ENCODE results near the gene NRP1. TPM values are rescaled to one million over a fixed set of nuclear protein-coding genes. Genes with fewer than 3 reads are reported as not detected.

The NRP1 gene
- total and polyA plus RNA-seq, 12 donors: 45.3 to 229 (median 157) TPM

GRCh38 chr10:33233221-33233620 lies 101.2 kb downstream of the NRP1 start:
- no peak for TF ChIP-seq CTCF (IDR thresholded peaks at IDR 0.05)
- DNase-seq (no peak), ATAC-seq (peak in 1 of 8 donors; percentile 21)
- no peaks in the 10 kb centered on the region for H3K9me3 ChIP-seq
- H3K4me3 ChIP-seq: no peak overlapping the region
- intact Hi-C loops (cut with DNase I): loop anchor here in 1 of 10 donors (5.0 kb wide), 1 partner anchor 36 kb away; no protein-coding TSS in a partner anchor
- peak overlapping the region in 9 of 10 donors; percentile 29 to 82 (median 72) for H3K27ac ChIP-seq
- WGBS, 2 donors: 63 to 79% methylated on average over 5 of the region's 5 CpGs
- peaks cover 40 to 97% (median 82%) of the 10 kb centered on the region in 9 donors for H3K4me1 ChIP-seq
- H3K27me3 ChIP-seq: no peaks in the 10 kb centered on the region
- H3K36me3 ChIP-seq: peaks cover 0 to 41% (median 2%) of the 10 kb centered on the region in 9 donors

- Histone ChIP-seq H3K4me1 (peaks cover 40 to 100% (median 88%) of the 10 kb centered on the region in 9 donors), H3K36me3 (peaks cover 0 to 48% (median 2%) of the 10 kb centered on the region in 9 donors), H3K4me3 (no peak overlapping the region), H3K27me3 (no peaks in the 10 kb centered on the region), H3K9me3 (no peaks in the 10 kb centered on the region), H3K27ac (peak overlapping the region in 5 of 10 donors; percentile 31 to 82 (median 41))
- intact Hi-C loops (cut with DNase I): loop anchor here in 1 of 10 donors (5.0 kb wide), 1 partner anchor 34 kb away; no protein-coding TSS in a partner anchor
- WGBS, 2 donors: 61 to 74% methylated on average over 7 of the region's 7 CpGs
- no peak for DNase-seq
- no peak for TF ChIP-seq CTCF (IDR thresholded peaks at IDR 0.05)
- ATAC-seq: no peak
These were observed 102.7 kb downstream of the NRP1 start for GRCh38 chr10:33231621-33232350.

GRCh38 chr10:33229949-33230267 lies 104.6 kb downstream of the NRP1 start:
- intact Hi-C loops (cut with DNase I): loop anchor here in 1 of 10 donors (5.0 kb wide), 1 partner anchor 33 kb away; no protein-coding TSS in a partner anchor
- H3K4me1 ChIP-seq: peaks cover 30 to 93% (median 69%) of the 10 kb centered on the region in 9 donors
- H3K36me3 ChIP-seq: peaks cover 0 to 66% (median 18%) of the 10 kb centered on the region in 9 donors
- no peaks in the 10 kb centered on the region for H3K27me3 ChIP-seq
- DNase-seq (no peak), ATAC-seq (no peak)
- no peaks in the 10 kb centered on the region for H3K9me3 ChIP-seq
- H3K4me3 ChIP-seq: no peak overlapping the region
- TF ChIP-seq CTCF (IDR thresholded peaks at IDR 0.05): no peak
- peak overlapping the region in 8 of 10 donors; percentile 41 to 82 (median 60) for H3K27ac ChIP-seq
- WGBS, 2 donors: 40 to 48% methylated on average over 2 of the region's 2 CpGs

GRCh38 chr10:33229252-33229948 lies 105.1 kb downstream of the NRP1 start:
- DNase-seq (no peak), ATAC-seq (no peak)
- peak overlapping the region in 1 of 10 donors; percentile 0 for H3K4me3 ChIP-seq
- no peaks in the 10 kb centered on the region for H3K27me3 ChIP-seq
- intact Hi-C loops (cut with DNase I): no loop called here
- peaks cover 0 to 71% (median 23%) of the 10 kb centered on the region in 9 donors for H3K36me3 ChIP-seq
- WGBS, 2 donors: 61 to 66% methylated on average over 3 of the region's 3 CpGs
- peaks cover 25 to 93% (median 66%) of the 10 kb centered on the region in 9 donors for H3K4me1 ChIP-seq
- TF ChIP-seq CTCF (IDR thresholded peaks at IDR 0.05): no peak
- H3K9me3 ChIP-seq: no peaks in the 10 kb centered on the region
- peak overlapping the region in 9 of 10 donors; percentile 40 to 82 (median 59) for H3K27ac ChIP-seq
